Chondrocyte (in vitro differentiated cells): ENCODE measurements around the gene SERPINI1. TPM values are rescaled to one million over a fixed set of nuclear protein-coding genes. Genes with fewer than 3 reads are reported as not detected.

Experiments used
- DNase-seq: peaks from one replicate; pipeline ENCODE4 v3.0.0; 2021; ENCODE audit warnings: mixed read lengths, low spot score
- H3K27ac Mint-ChIP-seq: one replicate; pipeline ENCODE4 v1.8.0; 2021; ENCODE audit warnings: mild to moderate bottlenecking, moderate library complexity, mixed read lengths; ENCODE audit not compliant: unreplicated experiment
- H3K27me3 Mint-ChIP-seq: 2 replicates; pipeline ENCODE4 v1.8.0; 2021; ENCODE audit warnings: low read depth, mixed read lengths
- H3K36me3 Mint-ChIP-seq: 2 replicates; pipeline ENCODE4 v1.8.0; 2021; ENCODE audit warnings: low read depth, mixed read lengths
- H3K4me1 Mint-ChIP-seq: 2 replicates; pipeline ENCODE4 v1.8.0; 2021; ENCODE audit warnings: low read depth, mild to moderate bottlenecking, mixed read lengths
- H3K4me3 Mint-ChIP-seq: one replicate; pipeline ENCODE4 v1.8.0; 2021; ENCODE audit warnings: mild to moderate bottlenecking, moderate library complexity, mixed read lengths; ENCODE audit not compliant: unreplicated experiment
- H3K9me3 Mint-ChIP-seq: 2 replicates; pipeline ENCODE4 v1.8.0; 2021; ENCODE audit warnings: low read depth, mixed read lengths
- CTCF ChIP-seq: fragments of 200-600 bp; sonication (generic); IDR thresholded peaks from 2 replicates; pipeline ENCODE4 v1.5.0; 2021; ENCODE audit warnings: antibody characterized with exemption, mild to moderate bottlenecking, moderate library complexity
- total RNA-seq: library from RNA; stranded (reverse); gene quantifications from 3 replicates; pipeline ENCODE4 v1.2.1, GENCODE V29; 2021

SERPINI1 gene
- total RNA-seq, 1 donor from 2014 or later, result 2.5 TPM

GRCh38 chr3:167739190-167739810 is 3.8 kb downstream of the SERPINI1 start:
- Mint-ChIP-seq H3K4me1 (no peaks in the 10 kb centered on the region), H3K36me3 (no peaks in the 10 kb centered on the region), H3K27me3 (peaks cover 13% of the 10 kb centered on the region), H3K27ac (no peak overlapping the region), H3K9me3 (no peaks in the 10 kb centered on the region), H3K4me3 (no peak overlapping the region)
- TF ChIP-seq CTCF, result no peak
- DNase-seq, result no peak

DNA sequence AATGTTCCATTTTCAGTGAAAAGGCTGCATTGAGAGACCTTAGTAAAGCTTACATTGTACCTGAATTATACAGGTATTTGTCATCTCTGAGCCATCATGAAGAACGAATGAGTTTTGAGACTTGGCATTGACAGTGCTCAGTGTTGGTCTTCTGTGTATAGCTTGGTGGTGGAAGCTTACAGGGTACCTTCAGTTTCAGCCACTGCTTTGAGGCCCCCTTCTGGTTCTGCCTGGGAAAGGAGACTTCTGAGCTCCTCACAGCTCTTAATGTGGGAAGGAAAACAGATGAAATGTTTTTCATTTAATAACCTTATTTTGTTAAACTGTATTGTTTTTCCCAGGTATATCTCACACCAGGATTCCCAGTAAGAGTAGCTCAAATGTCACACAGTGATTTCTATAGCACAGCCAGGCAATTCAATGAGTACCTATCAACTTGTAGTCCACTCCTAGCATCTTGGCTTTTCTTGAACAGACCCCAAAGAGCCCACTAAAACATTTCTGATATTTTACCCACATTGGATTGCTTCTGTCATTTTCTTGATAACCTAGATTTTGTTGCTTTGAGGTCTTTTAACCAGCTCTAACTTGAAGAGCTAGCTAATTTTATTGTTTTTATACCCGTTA is 5.6 kb downstream of the SERPINI1 start:
- Mint-ChIP-seq H3K36me3 (no peaks in the 10 kb centered on the region), H3K9me3 (no peaks in the 10 kb centered on the region), H3K4me1 (no peaks in the 10 kb centered on the region), H3K4me3 (no peak overlapping the region), H3K27ac (no peak overlapping the region), H3K27me3 (peaks cover 13% of the 10 kb centered on the region)
- no peak for DNase-seq
- TF ChIP-seq CTCF, result peak; percentile 73

- no peak for TF ChIP-seq CTCF
These were observed 6.8 kb downstream of the SERPINI1 start for GRCh38 chr3:167742338-167742737.

DNA sequence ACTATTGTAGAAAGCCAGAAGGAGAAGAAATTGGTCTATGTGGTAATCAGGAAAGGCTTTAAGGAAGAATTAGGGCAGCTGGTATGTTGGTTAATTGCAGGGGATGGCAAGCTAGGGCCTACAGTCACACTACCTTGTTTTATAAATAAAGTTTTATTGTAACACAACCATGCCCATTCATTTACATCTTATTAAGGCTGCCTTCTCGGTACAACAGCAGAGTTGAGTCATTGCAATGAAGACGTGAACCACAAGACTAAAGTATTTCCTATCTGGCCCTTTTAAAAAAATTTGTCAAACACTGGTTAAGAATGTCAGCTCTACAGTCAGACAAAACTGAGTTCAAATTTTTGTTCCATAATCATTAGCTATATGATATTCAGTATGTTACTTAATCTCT is 8.3 kb downstream of the SERPINI1 start:
- peaks cover 9% of the 10 kb centered on the region for H3K27me3 Mint-ChIP-seq
- no peaks in the 10 kb centered on the region for H3K4me1 Mint-ChIP-seq
- H3K4me3 Mint-ChIP-seq, result no peak overlapping the region
- no peak overlapping the region for H3K27ac Mint-ChIP-seq
- no peak for TF ChIP-seq CTCF
- H3K36me3 Mint-ChIP-seq, result no peaks in the 10 kb centered on the region
- DNase-seq, result no peak
- H3K9me3 Mint-ChIP-seq, result no peaks in the 10 kb centered on the region

More at GRCh38 chr3:167742338-167742737, 6.8 kb downstream of the SERPINI1 start:
- Mint-ChIP-seq H3K27me3 (peaks cover 11% of the 10 kb centered on the region), H3K9me3 (no peaks in the 10 kb centered on the region), H3K4me3 (no peak overlapping the region), H3K36me3 (no peaks in the 10 kb centered on the region), H3K4me1 (no peaks in the 10 kb centered on the region), H3K27ac (no peak overlapping the region)
- no peak for DNase-seq

- no peak for TF ChIP-seq CTCF
- Mint-ChIP-seq H3K27me3 (peaks cover 26% of the 10 kb centered on the region), H3K4me3 (no peak overlapping the region)
These were observed 13.7 kb downstream of the SERPINI1 start for GRCh38 chr3:167749209-167749608.

More at GRCh38 chr3:167749209-167749608, 13.7 kb downstream of the SERPINI1 start:
- Mint-ChIP-seq H3K4me1 (no peaks in the 10 kb centered on the region), H3K36me3 (no peaks in the 10 kb centered on the region), H3K9me3 (no peaks in the 10 kb centered on the region), H3K27ac (no peak overlapping the region)
- DNase-seq, result no peak
